Body of pancreas (tissue), 4 donors: ENCODE measurements around the gene FABP2.

Experiments used
- POLR2A ChIP-seq, 3 donors: fragments of 450-650 bp; IDR thresholded peaks; one replicate each; pipeline ENCODE4 v1.6.1; 2016; ENCODE audit warnings: antibody characterized with exemption in 3 of 3, mild to moderate bottlenecking in 2 of 3
- TF ChIP-seq, protein P1 (sequence below), 7 experiments: fragments of 450-650 bp in 4 of 7; fragments of 200-600 bp in 3 of 7; sonication (generic) in 3 of 7; IDR thresholded peaks; one replicate each; pipeline ENCODE4 v1.5.1; 2016 to 2019; ENCODE audit warnings: antibody characterized with exemption in 7 of 7

DNA sequence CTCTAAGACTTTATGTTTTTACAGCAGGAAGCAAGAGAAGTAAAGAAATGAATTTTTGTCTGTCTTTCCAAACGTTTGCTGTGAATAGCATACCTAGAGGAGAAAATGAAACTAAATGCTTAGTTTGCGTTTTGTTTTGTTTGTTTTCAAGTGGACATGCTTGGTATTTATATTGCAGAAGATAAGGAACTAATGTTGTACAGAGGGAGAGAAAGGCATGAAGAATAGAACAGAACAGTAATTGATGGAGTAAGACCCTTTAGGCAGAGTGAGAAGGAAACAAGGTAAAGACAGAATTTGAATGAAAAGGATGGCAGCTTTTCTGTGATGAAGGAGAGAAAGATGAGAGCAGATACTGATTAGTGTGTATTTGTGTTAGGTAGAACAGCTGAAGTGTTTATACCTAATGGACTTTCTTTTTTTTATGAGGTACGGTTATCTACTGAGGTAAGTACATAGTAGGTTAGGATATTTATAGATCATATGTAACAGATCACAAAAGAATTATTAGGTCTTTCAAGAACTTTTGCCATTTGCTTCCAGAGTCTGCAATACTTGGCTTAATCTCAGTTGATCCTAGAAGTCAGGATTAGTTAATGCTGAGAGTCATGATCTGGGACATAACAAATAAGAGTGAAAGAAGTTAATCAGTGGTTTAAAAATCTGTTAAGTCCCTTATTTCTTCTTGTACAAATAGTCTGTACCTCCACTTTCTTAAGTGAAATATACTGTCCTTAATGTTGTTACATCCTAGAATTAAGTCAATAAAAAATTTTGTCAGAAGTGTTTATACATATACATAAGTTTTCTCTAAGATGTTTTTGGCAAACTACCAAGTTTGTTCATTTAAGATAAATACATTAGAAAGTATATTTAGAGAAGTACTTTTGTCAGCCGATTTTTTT is 36.8 kb downstream of the FABP2 start:
- TF ChIP-seq, protein P1, sequence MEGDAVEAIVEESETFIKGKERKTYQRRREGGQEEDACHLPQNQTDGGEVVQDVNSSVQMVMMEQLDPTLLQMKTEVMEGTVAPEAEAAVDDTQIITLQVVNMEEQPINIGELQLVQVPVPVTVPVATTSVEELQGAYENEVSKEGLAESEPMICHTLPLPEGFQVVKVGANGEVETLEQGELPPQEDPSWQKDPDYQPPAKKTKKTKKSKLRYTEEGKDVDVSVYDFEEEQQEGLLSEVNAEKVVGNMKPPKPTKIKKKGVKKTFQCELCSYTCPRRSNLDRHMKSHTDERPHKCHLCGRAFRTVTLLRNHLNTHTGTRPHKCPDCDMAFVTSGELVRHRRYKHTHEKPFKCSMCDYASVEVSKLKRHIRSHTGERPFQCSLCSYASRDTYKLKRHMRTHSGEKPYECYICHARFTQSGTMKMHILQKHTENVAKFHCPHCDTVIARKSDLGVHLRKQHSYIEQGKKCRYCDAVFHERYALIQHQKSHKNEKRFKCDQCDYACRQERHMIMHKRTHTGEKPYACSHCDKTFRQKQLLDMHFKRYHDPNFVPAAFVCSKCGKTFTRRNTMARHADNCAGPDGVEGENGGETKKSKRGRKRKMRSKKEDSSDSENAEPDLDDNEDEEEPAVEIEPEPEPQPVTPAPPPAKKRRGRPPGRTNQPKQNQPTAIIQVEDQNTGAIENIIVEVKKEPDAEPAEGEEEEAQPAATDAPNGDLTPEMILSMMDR (IDR thresholded peaks at IDR 0.05) = peak in 4 of 7 experiments; percentile 14 to 48 (median 37)
- no peak for TF ChIP-seq POLR2A (IDR thresholded peaks at IDR 0.05)
